ENCODE results near the gene A1BG. TPM values are rescaled to one million over a fixed set of nuclear protein-coding genes. Genes with fewer than 3 reads are reported as not detected.

Gene A1BG, protein sequence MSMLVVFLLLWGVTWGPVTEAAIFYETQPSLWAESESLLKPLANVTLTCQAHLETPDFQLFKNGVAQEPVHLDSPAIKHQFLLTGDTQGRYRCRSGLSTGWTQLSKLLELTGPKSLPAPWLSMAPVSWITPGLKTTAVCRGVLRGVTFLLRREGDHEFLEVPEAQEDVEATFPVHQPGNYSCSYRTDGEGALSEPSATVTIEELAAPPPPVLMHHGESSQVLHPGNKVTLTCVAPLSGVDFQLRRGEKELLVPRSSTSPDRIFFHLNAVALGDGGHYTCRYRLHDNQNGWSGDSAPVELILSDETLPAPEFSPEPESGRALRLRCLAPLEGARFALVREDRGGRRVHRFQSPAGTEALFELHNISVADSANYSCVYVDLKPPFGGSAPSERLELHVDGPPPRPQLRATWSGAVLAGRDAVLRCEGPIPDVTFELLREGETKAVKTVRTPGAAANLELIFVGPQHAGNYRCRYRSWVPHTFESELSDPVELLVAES
- 1 to 10 TPM in 3 of 4 donors, under 1 TPM in 1; 0.89 to 1.9 (median 1.3) TPM for polyA plus RNA-seq (ENCODE audit: insufficient read length in 4 of 4)

DNA sequence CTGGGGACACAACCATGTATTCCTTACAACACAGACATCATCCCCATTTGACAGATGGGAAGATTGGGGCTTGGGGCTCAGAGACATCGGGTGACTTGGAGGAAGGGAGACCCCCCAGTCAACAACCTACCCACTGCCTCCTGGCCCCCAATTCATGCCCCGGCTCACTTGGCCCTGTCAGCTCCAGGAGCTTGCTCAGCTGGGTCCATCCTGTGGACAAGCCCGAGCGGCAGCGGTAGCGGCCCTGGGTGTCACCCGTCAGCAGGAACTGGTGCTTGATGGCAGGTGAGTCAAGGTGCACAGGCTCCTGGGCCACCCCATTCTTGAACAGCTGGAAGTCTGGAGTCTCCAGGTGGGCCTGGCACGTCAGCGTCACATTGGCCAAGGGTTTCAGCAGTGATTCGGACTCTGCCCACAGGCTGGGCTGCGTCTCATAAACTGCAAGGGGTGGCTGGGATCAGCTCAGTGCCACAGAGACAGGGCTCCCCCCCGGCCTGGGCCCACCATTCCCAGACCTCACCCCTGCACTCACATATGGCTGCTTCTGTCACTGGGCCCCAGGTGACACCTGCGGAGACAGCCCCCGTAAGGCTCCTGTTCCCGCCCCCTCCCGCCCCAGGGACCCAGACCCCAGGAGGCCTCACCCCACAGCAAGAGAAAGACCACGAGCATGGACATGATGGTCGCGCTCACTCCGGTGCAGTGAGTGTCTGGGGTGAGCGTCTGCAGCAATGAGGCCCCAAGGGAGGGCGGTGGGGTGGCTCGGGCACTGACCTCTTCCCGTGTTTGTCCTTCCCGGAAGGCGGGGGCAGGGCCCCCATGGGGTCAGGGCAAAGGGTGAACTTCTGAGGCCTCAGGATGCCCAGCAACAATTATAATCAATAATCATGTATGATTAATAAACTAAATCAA lies at the start of gene A1BG:
Gene A1BG (minus strand): TSS at position 733 of the 912 bp plus-strand sequence. CDS start 55 bp downstream, at position 678.
- DNase-seq (ENCODE audit: low read depth in 4 of 4, low spot score in 3 of 4) = no peak

DNA sequence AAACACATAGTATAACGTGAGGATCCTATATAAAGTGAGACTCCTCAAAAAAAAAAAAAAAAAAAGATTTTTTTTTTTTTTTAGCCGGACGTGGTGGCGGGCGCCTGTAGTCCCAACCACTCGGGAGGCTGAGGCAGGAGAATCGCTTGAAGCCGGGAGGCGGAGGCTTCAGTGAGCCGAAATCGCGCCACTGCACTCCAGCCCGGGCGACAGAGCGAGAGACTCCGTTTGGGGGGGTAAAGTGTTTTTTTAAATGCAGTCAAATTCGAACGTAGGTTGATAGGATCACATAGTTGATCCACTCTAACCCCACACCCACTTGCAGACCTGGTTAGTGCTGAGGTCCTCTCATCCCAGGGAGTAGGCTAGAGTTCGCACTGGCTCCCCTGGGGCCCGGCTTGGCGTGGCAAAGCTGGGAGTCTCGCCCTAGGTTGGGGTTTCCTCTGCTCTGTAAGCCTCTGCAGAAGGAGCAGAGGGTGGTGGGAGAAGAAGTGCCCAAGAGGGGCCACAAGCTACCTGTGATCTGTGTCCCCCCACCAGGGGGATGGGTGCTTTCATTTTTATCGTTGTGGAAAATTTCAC lies 48.6 kb upstream of the A1BG start:
- no peak for DNase-seq (ENCODE audit: low read depth in 4 of 4, low spot score in 3 of 4)

DNA sequence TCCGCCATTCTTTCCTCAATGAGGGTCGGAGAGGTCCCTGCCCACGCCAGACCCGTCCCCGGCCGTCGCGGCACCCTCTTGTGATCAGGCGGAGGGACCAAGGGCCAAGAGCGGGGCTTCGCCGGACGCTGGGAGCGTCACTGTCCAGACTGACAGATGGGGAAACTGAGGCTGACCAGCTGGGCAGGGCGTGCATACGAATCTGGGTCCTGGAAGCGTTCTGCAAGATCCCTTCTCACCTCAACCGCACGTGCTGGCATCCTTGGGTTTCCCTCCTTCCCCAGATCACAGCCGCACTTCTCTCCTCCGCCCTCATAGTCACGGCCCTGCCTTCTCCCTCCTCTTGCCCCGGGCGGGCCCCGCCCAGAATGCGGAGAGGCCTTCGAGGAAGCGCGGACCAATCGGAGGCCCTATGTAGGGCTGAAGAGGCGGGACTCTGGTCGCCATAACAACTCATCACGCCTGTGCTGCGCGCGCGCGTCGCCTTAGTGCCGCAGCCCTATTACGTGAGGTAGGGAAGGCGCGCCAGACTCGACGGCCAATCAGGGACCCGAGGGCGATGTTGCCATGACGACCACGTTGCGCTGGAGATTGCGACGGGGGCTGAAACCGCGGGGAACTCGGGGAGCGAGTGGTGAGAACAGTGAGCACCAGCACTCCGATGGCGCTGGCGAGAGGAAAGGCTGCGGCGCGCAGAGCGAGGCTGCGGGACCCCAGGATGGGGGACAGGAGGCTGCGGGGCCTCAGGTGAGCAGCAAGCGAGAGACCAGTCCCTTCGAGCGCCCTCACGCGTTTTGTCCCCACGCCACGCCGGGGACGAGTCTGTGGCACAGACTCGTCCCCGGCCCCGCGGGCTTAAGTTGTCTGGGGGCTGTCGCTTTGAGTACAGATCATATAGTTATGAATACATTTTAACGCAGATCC lies 47.9 kb upstream of the A1BG start:
- peak; percentile 98 to 99 (median 98) for DNase-seq (ENCODE audit: low read depth in 4 of 4, low spot score in 3 of 4)

DNA sequence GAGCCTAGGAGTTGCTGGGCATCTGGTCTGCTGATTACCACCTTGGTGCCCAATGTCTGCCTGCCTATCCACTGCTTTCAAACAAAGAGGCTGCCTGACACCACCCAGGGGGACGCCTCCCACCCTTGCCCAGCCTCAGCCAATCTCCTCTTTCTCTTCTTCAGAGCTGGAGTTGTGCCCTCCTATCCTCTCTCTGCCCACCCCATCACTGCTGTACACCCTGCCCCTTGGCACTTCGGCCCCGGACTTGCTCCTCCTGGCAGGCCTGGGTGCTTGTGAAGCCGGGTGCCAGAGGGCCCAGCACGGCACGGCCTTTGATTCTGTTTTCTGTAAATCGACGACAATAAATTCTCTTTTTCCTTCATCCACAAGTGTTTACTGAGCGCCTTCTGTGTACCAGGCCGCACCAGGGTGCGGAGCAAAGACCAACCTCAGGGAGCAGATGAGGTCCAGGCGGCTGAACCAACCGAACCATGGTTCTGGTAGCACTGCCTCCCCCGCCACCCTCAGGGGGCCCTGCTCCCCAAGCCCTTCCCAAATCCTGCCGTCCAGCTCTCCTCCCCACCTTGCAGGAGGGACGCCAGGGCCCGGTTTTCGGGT lies 47.1 kb upstream of the A1BG start:
- DNase-seq (ENCODE audit: low read depth in 4 of 4, low spot score in 3 of 4) = no peak

DNA sequence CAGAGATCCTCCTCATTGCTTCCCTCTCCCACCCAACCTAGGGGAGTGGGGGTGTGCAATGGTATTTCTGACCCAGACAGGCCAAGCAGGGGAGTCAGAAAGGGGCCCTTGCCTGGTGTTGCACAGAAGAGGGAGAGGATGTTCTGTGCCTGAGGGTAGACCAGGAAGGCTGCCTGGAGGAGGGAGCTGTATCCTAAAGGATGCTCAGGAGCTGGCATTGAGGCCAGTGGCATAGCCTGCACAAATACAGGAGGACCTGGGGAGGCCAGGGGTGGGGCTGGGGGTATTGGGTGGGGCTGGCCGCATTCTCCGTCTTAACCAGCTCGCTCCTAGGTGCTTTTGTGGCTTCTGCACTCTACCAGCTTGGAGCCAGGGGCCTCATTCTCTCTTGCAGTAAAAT lies 46.6 kb upstream of the A1BG start:
- no peak for DNase-seq (ENCODE audit: low read depth in 4 of 4, low spot score in 3 of 4)

DNA sequence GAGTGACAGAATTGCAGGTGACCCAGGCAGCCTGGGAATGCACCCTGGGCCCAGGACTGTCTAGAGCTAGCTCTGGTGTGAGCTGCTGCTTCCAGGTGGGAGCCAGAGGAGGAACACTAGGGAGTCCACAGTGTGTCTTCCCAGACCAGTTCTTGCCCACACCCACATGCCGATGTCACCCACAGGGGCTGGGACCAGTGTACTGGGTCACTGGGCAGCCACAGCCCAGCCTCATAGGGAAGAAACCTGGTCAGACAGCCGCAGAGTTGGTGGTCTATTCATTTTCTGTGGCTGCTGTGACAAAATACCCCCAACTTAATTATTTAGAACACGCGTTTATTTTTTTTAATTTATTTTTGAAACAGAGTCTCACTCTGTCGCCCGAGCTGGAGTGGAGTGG lies 45.3 kb upstream of the A1BG start:
- DNase-seq (ENCODE audit: low read depth in 4 of 4, low spot score in 3 of 4) = no peak

DNA sequence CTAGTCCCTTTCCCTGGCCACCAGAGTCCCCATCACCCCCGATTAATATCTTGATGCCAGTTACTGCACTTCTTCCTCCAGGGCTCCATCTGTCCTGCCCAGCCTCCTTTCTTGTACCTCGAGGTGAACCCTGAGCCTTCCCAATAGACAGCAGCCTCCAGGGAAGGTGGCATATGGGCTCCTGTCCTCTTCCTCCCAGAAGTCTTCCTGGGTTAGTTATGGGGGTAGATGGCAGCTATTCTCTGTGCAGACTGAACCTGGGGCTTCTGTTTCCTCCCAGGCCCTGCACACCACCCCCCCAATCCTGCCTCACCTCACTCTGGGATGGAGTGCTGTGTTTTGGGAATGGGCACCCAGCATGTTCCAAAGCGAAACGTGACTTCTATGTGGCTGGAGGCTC lies 44.8 kb upstream of the A1BG start:
- no peak for DNase-seq (ENCODE audit: low read depth in 4 of 4, low spot score in 3 of 4)

DNA sequence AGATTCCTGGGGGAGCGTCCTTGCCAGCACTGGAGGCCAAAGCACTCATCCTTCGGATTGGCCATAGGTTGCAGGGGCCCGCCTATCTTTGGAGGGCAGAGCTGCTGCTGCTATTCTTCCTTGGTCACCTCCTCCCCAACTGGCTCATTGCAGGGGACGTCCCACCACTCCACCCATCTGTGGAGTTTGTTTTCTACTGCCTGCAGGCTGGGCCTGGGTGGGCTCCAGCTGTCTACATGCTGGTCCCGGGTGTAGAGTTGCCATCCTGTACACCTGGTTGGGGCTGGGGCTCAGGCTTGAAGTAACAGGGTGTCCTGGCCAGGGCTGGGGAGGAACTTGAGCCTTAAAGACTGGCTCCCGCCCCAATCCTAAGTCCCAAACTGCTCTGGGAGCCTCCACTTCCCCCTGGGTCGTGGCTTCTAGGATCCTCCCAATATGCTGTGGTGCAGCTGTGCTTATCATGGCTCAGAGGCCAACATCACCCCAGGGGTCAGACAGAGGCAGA lies 44.3 kb upstream of the A1BG start:
- DNase-seq (ENCODE audit: low read depth in 4 of 4, low spot score in 3 of 4) = no peak

DNA sequence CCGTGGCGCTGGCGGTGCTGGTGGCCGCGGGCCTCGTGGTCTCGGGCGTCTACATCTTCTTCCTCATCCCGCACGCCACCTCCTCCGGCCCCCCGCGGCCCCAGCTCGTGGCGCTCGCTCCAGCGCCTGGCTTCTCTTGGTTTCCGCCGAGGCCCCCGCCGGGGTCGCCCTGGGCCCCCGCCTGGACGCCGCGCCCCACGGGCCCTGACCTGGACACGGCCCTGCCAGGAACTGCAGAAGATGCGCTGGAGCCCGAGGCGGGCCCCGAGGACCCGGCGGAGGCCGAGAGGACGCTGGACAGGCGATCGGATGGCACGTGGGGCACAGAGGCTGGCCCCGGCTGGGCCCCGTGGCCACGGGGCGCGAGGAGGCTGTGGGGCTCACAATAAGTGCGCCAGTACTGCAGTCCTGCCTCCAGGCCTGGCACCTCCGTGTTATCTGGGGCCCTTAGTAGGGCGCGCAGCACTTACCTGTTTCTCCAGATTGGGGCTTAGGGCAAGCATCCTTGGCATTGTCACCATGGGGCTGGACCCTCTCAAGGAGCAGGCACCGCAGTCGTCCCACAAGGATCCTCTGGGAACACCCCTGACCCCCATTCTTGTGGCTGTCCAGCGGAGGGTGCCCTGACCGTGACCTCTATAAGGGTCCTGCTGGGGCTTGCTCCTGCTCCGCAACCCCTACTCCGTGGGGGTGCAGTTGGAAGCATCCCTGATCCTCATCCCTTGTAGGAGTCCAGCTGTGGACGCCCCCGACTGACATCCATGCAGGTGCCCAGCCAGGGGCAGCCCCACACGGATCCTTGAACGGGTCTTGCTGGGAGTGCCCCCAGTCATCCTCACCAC lies 43.6 kb upstream of the A1BG start:
- no peak for DNase-seq (ENCODE audit: low read depth in 4 of 4, low spot score in 3 of 4)

DNA sequence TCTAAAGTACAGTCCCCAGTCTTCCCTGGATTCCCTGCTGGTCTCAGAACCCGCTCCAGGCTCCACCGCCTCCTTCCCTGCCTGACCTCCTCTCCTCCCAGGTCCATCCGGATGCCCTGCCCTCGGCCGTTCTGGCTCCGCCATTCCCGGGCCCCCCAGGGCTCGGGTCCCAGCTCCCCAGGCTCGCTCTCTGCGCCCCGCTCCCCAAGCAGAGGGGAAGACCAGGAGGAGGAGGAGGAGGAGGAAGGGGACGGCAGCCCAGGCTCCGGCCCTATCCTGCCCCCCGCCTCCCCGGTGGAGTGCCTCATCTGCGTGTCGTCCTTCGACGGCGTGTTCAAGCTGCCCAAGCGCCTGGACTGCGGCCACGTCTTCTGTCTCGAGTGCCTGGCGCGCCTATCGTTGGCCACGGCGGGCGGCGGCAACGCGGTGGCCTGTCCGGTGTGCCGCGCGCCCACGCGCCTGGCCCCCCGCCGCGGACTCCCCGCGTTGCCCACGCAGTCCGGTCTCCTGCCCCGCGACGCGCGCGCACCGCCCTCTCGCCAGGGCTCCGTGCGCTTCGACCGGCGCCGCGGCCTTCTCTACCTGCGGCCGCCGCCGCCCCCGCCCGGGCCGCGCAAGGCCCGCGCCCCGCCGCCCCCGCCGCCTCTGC lies 42.8 kb upstream of the A1BG start:
- DNase-seq (ENCODE audit: low read depth in 4 of 4, low spot score in 3 of 4) = no peak

DNA sequence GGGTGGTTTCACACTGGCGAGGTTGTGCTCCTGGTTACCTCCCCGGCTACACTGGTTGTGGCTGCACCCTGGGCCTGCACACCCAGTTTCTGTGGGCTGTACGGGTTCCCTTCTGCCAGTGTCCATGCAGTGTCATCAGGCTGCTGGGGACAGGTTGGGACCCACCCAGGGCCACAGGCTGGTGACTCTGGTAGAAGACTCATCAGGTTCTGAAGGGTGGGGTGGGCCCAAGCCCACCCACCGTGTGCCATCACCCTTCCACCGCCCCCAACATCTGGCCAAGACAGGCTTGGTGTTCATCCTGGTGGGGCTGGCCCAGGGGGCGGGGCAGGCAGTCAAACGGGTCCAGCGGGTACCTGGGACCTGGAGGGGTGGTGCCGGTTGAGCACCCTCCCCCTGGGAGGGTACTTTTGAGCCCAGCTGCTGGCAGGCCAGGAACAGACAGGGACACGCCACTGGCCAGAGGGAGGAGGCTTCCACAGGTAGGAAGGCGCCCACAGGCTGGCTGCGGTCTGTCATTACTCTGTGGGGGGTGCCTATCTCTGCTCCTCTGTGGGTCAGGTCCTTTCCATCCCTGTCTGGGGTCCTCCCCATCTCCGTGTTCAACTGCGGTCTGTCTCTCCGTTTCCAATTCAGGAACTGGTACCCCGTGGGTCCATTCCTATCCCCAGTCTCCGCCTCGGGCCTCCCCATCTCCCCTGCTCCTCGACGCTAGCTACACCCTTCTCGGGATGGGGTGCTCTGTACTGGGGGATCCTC lies 42.1 kb upstream of the A1BG start, which contains the start of gene RNF225:
Gene RNF225 (plus strand): TSS at position 437 of the 759 bp plus-strand sequence. CDS start 434 bp downstream, outside the sequence.
- no peak for DNase-seq (ENCODE audit: low read depth in 4 of 4, low spot score in 3 of 4)

DNA sequence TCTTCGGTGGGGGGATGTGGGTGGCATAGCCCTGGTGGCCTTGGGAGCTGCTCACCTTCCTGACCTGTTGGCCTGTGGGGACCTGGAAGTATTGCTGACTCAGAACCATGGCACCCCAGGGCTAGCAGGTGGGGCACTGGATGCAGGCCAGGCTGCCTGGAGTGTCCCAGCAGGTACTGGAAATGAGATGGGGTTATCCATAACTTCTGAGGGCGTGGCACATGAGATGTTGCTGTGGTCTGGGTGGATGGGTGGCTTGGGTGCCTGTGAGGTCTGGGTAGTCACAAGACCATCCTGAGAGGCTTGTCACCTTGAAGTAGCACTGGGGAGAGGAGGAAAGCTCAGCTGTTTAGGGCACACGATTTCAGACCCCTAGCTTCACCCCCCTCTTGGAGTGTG lies 41.5 kb upstream of the A1BG start:
- no peak for DNase-seq (ENCODE audit: low read depth in 4 of 4, low spot score in 3 of 4)

DNA sequence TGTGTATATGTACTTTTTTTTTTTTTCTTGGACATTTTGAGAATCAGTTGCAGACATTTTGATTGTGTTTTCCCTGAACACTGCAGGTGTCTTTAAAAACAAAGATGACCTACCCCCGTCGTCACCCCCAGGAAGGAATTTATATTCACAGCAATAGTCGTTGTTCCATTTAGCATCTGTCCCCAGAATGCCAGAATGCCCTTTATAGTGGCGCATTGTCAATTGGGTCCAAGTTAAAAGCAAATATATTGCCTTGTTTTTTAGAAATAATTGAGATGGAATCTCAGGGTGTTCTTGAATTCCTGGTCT lies 40.4 kb upstream of the A1BG start:
- DNase-seq (ENCODE audit: low read depth in 4 of 4, low spot score in 3 of 4) = no peak

DNA sequence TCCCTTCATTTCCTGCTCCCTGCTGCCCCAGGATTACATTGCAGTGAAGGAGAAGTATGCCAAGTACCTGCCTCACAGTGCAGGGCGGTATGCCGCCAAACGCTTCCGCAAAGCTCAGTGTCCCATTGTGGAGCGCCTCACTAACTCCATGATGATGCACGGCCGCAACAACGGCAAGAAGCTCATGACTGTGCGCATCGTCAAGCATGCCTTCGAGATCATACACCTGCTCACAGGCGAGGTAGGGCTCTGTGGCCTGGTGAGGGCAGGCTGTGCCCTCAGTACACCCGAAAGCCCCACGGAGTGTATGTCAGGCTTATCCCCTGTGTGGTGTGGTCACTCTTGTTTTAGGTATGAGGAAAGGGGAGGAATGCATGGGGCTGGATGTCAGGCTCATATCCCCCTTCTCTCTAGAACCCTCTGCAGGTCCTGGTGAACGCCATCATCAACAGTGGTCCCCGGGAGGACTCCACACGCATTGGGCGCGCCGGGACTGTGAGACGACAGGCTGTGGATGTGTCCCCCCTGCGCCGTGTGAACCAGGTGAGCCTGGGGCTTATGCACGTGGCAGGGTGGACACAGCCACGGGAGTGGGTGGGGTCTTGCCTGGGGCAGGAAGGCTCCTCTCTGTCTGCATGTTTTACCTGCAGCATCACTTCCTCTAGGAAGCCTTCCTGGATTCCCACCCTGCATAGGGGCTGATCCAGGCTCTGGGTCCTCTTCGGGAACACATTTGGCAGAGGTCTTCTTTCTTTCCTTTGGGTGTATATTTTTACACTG lies 39.8 kb upstream of the A1BG start:
- no peak for DNase-seq (ENCODE audit: low read depth in 4 of 4, low spot score in 3 of 4)

DNA sequence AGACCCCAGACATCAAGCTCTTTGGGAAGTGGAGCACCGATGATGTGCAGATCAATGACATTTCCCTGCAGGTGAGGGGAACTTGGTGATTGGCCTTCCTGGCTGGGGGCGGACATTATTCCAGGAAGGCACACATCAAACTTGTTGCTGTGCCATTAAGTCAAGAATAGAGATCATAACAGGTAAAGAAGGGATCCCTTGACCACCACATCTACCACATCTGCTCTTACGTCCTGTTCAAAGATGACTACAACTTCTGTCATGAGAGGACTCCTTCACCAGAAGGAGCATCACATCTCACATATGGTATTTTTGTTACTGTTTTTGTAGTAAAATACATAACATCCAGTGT lies 34.9 kb upstream of the A1BG start:
- DNase-seq (ENCODE audit: low read depth in 4 of 4, low spot score in 3 of 4) = no peak

DNA sequence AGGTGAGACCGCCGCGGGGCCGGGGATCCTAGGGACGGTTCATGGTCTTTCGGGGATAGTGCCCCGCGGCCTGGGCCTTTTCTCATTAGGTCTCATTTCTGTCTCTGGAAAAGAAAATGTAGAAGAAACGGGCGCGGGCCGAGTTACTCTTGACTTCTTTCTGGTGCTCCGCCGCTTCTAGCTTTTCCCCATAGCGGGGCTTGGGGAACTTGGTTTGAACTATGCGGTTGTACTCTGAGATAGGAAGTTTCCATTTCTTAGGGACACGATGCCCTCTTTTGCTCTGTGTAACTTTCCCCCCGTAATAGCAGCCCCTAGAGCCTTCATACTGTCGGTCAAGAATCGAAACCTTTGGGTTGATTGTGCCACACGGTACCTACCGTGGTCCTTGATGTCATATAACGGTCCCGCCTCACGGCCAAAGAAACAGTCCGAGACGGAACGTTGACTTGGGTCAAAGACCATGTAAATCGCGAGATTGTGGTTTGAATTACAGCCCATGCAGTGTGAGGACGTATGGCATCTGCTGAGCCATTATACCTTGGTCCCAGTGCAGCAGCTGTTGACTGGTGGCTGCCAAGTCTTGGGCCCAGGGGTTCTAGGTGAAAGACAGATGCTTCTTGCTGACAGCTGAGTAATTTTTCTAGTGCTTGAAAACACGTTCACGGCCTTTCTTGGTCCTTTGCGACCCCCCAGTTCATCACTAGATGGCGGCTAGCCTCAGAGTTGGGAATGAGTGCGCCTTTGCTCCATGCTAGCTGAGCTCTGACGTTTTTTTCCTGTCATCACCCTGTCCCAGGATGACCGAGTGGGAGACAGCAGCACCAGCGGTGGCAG lies 34.3 kb upstream of the A1BG start:
- DNase-seq (ENCODE audit: low read depth in 4 of 4, low spot score in 3 of 4) = no peak
